ENCODE data around the gene OVOL1. TPM values are rescaled to one million over a fixed set of nuclear protein-coding genes. Genes with fewer than 3 reads are reported as not detected.

OVOL1 gene
- total and polyA plus RNA-seq, 2 experiments from 2014 or later = 1.5 to 3.3 TPM

- no peak for DNase-seq (ENCODE audit: low spot score)
- Mint-ChIP-seq H3K27me3 (ENCODE audit: insufficient read depth, low read depth, poor library complexity) (peaks cover 37% of the 10 kb centered on the region), H3K36me3 (ENCODE audit: low read depth) (no peaks in the 10 kb centered on the region; the same call in 2 of the 3 replicates), H3K27ac (no peak overlapping the region), H3K4me3 (no peak overlapping the region), H3K9me3 (no peaks in the 10 kb centered on the region; the same call in 2 of the 3 replicates), H3K4me1 (peaks cover 35% of the 10 kb centered on the region)
- H3F3A ChIP-seq (replicated peaks; ENCODE audit: low read depth) = no peaks in the 10 kb centered on the region
- H3K4me1 ChIP-seq (ENCODE audit: insufficient read depth) = peaks cover 29% of the 10 kb centered on the region
- TF ChIP-seq JUNB (IDR thresholded peaks at IDR 0.05; ENCODE audit: unreplicated experiment) (no peak), ZNF114 (CRISPR knock-in tag; IDR thresholded peaks at IDR 0.05) (no peak), STAT1 (IDR thresholded peaks at IDR 0.05; ENCODE audit: unreplicated experiment) (no peak), CTCF (conservative IDR thresholded peaks at IDR 0.05; ENCODE audit: low read depth in 2 of 2) (no peak), EZH2 (IDR thresholded peaks at IDR 0.05; ENCODE audit: low read depth, unreplicated experiment) (no peak), REST (IDR thresholded peaks at IDR 0.05; ENCODE audit: unreplicated experiment) (no peak), NANOG (IDR thresholded peaks at IDR 0.05; ENCODE audit: borderline replicate concordance) (no peak), CREB1 (CRISPR knock-in tag; IDR thresholded peaks at IDR 0.05; ENCODE audit: low read depth) (no peak), POLR2AphosphoS5 (IDR thresholded peaks at IDR 0.05; ENCODE audit: low read depth) (no peak), EZH2phosphoT487 (IDR thresholded peaks at IDR 0.05; ENCODE audit: unreplicated experiment) (no peak), ZNF331 (CRISPR knock-in tag; IDR thresholded peaks at IDR 0.05; ENCODE audit: low read depth) (no peak)
- TF ChIP-seq, protein P1, sequence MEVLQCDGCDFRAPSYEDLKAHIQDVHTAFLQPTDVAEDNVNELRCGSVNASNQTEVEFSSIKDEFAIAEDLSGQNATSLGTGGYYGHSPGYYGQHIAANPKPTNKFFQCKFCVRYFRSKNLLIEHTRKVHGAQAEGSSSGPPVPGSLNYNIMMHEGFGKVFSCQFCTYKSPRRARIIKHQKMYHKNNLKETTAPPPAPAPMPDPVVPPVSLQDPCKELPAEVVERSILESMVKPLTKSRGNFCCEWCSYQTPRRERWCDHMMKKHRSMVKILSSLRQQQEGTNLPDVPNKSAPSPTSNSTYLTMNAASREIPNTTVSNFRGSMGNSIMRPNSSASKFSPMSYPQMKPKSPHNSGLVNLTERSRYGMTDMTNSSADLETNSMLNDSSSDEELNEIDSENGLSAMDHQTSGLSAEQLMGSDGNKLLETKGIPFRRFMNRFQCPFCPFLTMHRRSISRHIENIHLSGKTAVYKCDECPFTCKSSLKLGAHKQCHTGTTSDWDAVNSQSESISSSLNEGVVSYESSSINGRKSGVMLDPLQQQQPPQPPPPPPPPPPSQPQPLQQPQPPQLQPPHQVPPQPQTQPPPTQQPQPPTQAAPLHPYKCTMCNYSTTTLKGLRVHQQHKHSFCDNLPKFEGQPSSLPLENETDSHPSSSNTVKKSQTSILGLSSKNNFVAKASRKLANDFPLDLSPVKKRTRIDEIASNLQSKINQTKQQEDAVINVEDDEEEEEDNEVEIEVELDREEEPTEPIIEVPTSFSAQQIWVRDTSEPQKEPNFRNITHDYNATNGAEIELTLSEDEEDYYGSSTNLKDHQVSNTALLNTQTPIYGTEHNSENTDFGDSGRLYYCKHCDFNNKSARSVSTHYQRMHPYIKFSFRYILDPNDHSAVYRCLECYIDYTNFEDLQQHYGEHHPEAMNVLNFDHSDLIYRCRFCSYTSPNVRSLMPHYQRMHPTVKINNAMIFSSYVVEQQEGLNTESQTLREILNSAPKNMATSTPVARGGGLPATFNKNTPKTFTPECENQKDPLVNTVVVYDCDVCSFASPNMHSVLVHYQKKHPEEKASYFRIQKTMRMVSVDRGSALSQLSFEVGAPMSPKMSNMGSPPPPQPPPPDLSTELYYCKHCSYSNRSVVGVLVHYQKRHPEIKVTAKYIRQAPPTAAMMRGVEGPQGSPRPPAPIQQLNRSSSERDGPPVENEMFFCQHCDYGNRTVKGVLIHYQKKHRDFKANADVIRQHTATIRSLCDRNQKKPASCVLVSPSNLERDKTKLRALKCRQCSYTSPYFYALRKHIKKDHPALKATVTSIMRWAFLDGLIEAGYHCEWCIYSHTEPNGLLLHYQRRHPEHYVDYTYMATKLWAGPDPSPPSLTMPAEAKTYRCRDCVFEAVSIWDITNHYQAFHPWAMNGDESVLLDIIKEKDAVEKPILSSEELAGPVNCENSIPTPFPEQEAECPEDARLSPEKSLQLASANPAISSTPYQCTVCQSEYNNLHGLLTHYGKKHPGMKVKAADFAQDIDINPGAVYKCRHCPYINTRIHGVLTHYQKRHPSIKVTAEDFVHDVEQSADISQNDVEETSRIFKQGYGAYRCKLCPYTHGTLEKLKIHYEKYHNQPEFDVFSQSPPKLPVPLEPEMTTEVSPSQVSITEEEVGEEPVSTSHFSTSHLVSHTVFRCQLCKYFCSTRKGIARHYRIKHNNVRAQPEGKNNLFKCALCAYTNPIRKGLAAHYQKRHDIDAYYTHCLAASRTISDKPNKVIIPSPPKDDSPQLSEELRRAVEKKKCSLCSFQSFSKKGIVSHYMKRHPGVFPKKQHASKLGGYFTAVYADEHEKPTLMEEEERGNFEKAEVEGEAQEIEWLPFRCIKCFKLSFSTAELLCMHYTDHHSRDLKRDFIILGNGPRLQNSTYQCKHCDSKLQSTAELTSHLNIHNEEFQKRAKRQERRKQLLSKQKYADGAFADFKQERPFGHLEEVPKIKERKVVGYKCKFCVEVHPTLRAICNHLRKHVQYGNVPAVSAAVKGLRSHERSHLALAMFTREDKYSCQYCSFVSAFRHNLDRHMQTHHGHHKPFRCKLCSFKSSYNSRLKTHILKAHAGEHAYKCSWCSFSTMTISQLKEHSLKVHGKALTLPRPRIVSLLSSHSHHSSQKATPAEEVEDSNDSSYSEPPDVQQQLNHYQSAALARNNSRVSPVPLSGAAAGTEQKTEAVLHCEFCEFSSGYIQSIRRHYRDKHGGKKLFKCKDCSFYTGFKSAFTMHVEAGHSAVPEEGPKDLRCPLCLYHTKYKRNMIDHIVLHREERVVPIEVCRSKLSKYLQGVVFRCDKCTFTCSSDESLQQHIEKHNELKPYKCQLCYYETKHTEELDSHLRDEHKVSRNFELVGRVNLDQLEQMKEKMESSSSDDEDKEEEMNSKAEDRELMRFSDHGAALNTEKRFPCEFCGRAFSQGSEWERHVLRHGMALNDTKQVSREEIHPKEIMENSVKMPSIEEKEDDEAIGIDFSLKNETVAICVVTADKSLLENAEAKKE (CRISPR knock-in tag; IDR thresholded peaks at IDR 0.05) = no peak
- TF ChIP-seq, protein P2, sequence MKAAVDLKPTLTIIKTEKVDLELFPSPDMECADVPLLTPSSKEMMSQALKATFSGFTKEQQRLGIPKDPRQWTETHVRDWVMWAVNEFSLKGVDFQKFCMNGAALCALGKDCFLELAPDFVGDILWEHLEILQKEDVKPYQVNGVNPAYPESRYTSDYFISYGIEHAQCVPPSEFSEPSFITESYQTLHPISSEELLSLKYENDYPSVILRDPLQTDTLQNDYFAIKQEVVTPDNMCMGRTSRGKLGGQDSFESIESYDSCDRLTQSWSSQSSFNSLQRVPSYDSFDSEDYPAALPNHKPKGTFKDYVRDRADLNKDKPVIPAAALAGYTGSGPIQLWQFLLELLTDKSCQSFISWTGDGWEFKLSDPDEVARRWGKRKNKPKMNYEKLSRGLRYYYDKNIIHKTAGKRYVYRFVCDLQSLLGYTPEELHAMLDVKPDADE (IDR thresholded peaks at IDR 0.05) = no peak
- H2AFZ ChIP-seq = no peak overlapping the region
- no peaks in the 10 kb centered on the region for H4K20me1 ChIP-seq (replicated peaks; ENCODE audit: insufficient read depth)
- H3K4me2 ChIP-seq = no peak overlapping the region
- H3K27me3 ChIP-seq (ENCODE audit: insufficient read depth) = peaks cover 36% of the 10 kb centered on the region
- no peak overlapping the region for H3K27ac ChIP-seq (ENCODE audit: low read depth)
- no peaks in the 10 kb centered on the region for H3K36me3 ChIP-seq (ENCODE audit: insufficient read depth)
- H3K4me3 ChIP-seq = no peak overlapping the region
- H3K9me2 ChIP-seq (ENCODE audit: insufficient read depth) = 0 out of 2 replicates have a peak, but pooled peaks cover 2% of the 10 kb centered on the region
- peak; percentile 1; the same call in 1 of the 3 replicates for ATAC-seq
- no peaks in the 10 kb centered on the region; the same call in 1 of the 2 replicates for H3K79me2 ChIP-seq (replicated peaks; ENCODE audit: insufficient read depth)
Measured at GRCh38 chr11:65790104-65790901, 3.4 kb downstream of the OVOL1 start.

Measured in GM23338 (cell line).